Left ventricle myocardium superior (tissue), 1 donor: ENCODE measurements around the gene BRD3OS. TPM values are rescaled to one million over a fixed set of nuclear protein-coding genes. Genes with fewer than 3 reads are reported as not detected.

Source experiments
- ATAC-seq: fragments of 200-7000 bp; cut with Tn5 transposase; one replicate; pipeline ENCODE4 v1.9.1; 2020; ENCODE audit warnings: mild to moderate bottlenecking, moderate library complexity
- DNase-seq: peaks from one replicate; pipeline ENCODE4 v3.0.0-alpha.2; 2020
- intact Hi-C: fragments of 100-400 bp; cut with micrococcal nuclease; formaldehyde crosslinking; loops from one replicate; pipeline ENCODE4 v1.11.0; 2022
- total RNA-seq: library from RNA; stranded (reverse); fragmentation: NEBNext Ultra II Directional; extraction: Animal tissue kit (Norgen Biotek cat#: 25700); gene quantifications from one replicate; pipeline ENCODE4 v1.2.1, GENCODE V29; 2021
- donor health status: DM: no; HTN: yes; CAD: no; lungs with severe emphysema.

The BRD3OS gene
- total RNA-seq, 1 donor from 2014 or later = 4.7 TPM

- ATAC-seq = no peak
- no peak for DNase-seq
- intact Hi-C loops = no loop called here
These were observed 26.2 kb upstream of the BRD3OS start for GRCh38 chr9:133998915-133999595.

DNA sequence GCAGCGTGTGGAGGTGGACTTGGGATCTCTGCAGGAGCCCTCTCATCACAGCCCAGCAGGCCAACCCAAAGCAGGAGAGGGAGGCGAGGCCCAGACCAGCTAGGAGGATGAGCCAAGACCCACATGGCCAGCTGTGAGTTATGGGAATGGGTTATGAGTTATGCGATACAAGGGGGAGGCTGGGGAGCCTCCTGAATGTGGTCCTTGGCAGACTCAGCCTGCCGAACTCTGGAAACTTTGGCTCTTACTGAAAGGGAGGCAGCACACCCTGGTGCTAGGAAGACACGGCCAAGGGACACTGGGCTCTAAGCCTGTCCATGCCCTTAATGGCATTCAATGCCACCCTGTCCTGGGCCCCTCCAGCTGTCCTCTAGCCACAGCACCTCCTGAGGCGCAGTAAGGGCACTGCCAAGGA is 25.4 kb upstream of the BRD3OS start:
- intact Hi-C loops = no loop called here
- ATAC-seq (no peak), DNase-seq (no peak)

- ATAC-seq = no peak
- intact Hi-C loops = no loop called here
- DNase-seq = no peak
These were observed 22.5 kb upstream of the BRD3OS start for GRCh38 chr9:134002796-134003195.

DNA sequence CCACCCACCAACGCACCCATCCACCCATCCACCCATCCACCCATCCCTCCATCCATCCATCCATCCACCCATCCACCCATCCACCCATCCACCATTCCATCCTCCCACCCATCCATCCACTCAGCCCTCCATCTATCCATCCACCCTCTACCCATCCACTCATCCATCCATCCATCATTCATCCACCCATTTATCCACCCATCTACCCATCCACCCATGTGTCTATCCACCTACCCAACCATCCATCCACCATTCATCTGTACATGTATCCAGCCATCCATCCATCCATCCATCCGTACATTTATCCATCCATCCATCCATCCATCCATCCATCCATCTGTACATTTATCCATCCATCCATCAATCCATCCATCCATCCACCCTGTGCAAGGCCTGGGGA is 22.0 kb upstream of the BRD3OS start:
- intact Hi-C loops = no loop called here
- DNase-seq (no peak), ATAC-seq (no peak)

GRCh38 chr9:134004131-134004873 is 21.0 kb upstream of the BRD3OS start:
- intact Hi-C loops = no loop called here

DNA sequence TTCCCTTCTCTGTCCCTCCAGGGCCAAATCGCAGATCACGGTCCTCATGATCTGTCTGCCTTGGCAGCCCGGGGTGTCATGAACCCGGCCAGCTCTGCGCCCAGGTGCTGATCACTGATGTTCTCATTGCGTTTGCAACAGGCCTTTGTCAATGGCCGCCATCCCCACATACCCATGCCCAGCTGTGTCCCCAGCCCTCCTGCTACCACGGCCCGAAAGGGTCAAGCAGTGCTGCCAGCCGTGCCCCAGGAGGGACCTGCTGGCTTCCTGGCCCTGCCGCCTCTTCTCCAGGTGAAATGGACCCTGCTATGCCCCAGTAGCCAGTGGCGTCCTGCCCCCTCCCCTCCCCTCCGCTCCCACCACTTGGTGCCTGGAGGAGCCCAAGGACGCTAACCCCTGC is 20.4 kb upstream of the BRD3OS start:
- ATAC-seq = no peak
- intact Hi-C loops = no loop called here
- no peak for DNase-seq

More at GRCh38 chr9:134004131-134004873, 21.0 kb upstream of the BRD3OS start:
- DNase-seq = no peak
- no peak for ATAC-seq

DNA sequence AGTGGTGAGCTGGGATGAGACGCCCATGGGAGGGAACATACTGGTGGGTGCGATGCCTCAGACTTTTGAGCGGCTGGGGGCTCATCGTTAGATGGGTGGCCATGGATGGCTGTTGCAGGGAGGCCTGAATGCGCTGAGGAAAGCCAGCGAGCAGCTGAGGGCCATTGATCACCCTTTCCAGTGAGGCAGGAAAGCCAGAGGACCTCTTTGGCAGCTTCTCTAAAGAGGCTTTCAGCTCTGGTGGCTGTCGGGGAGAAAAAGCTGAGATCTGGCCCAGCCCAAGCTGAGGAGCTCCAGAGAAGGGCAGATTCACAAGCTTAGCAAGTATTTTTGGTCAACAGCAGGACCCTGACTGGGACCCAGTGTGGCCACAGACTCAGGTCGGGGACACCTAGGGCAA is 19.9 kb upstream of the BRD3OS start:
- intact Hi-C loops = no loop called here
- no peak for ATAC-seq
- DNase-seq = no peak

GRCh38 chr9:134007150-134007549 is 18.1 kb upstream of the BRD3OS start:
- no peak for DNase-seq
- no peak for ATAC-seq
- intact Hi-C loops = no loop called here

DNA sequence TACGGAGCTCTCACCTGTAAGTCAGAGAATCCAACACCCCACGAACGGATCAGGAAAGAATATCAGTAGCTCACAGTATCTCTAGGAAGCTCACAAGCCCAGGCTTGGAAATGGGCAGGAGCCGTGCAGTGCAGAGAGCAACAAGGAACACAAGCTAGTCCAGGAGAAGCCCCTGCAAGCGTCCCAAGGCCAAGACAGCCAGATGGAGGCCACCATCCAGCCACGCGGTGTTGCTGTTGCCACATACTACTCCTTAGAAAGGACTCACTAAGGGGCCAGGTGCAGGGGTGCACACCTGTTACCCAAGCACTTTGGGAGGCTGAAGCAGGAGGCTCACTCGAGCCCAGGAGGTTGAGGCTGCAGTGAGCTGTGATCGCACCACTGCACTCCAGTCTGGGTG is 17.7 kb upstream of the BRD3OS start:
- no peak for ATAC-seq
- intact Hi-C loops = no loop called here

GRCh38 chr9:134010310-134011173 is 14.7 kb upstream of the BRD3OS start:
- ATAC-seq (peak; percentile 30), DNase-seq (no peak)

More for the DNA sequence above, 17.7 kb upstream of the BRD3OS start:
- no peak for DNase-seq

GRCh38 chr9:134011401-134011800 is 13.9 kb upstream of the BRD3OS start:
- no peak for ATAC-seq
- intact Hi-C loops = no loop called here

More at GRCh38 chr9:134010310-134011173, 14.7 kb upstream of the BRD3OS start:
- intact Hi-C loops = no loop called here

GRCh38 chr9:134014946-134015345 is 10.3 kb upstream of the BRD3OS start:
- DNase-seq (no peak), ATAC-seq (no peak)
- intact Hi-C loops = no loop called here

More at GRCh38 chr9:134011401-134011800, 13.9 kb upstream of the BRD3OS start:
- DNase-seq = no peak

GRCh38 chr9:134024214-134024792 is 978 bp upstream of the BRD3OS start:
- intact Hi-C loops = no loop called here
- ATAC-seq = no peak
- DNase-seq = no peak

- ATAC-seq = peak; percentile 1
- intact Hi-C loops = no loop called here
- DNase-seq = peak; percentile 59
These were observed 593 bp downstream of the BRD3OS start for GRCh38 chr9:134025606-134026541.

GRCh38 chr9:134026581-134026980 is 1.3 kb downstream of the BRD3OS start:
- DNase-seq (no peak), ATAC-seq (no peak)
- intact Hi-C loops = no loop called here

GRCh38 chr9:134026981-134027380 is 1.7 kb downstream of the BRD3OS start:
- DNase-seq (no peak), ATAC-seq (no peak)
- intact Hi-C loops = no loop called here

- DNase-seq (no peak), ATAC-seq (no peak)
- intact Hi-C loops = no loop called here
These were observed 2.3 kb downstream of the BRD3OS start for GRCh38 chr9:134027561-134027960.

- ATAC-seq (no peak), DNase-seq (no peak)
- intact Hi-C loops = no loop called here
These were observed 2.8 kb downstream of the BRD3OS start for GRCh38 chr9:134028076-134028475.
